Pancreas (tissue), 10 donors: ENCODE measurements around the gene KLHL30. TPM values are rescaled to one million over a fixed set of nuclear protein-coding genes. Genes with fewer than 3 reads are reported as not detected.

Experiments used
- ATAC-seq, 4 donors: fragments of 200-7000 bp; cut with Tn5 transposase; one replicate each; pipeline versions ENCODE4 v1.8.0 to v1.9.1; 2020; ENCODE audit warnings: mild to moderate bottlenecking in 4 of 4, moderate library complexity in 4 of 4
- DNase-seq, 6 donors: peaks; one replicate each; pipeline ENCODE4 v3.0.0-alpha.2; 2020
- FAIRE-seq: peaks from 2 replicates; lab custom pipeline; 2012; peaks lifted over from hg19 to GRCh38; lab: Jason Lieb, UNC
- H3K27ac ChIP-seq, 4 donors: fragments of 200-600 bp; sonication (generic); 1 replicate in 3 of 4; 2 replicates in 1 of 4; pipeline versions ENCODE4 v1.5.0 to v1.8.0; 2020
- H3K27me3 ChIP-seq, 4 donors: fragments of 200-600 bp; one replicate each; pipeline ENCODE4 v1.8.0; 2021
- H3K36me3 ChIP-seq, 3 donors: fragments of 200-600 bp; sonication (generic) in 1 of 3; one replicate each; pipeline versions ENCODE4 v1.5.0 to v1.8.0; 2020 to 2021
- H3K4me1 ChIP-seq, 3 donors: fragments of 200-600 bp; one replicate each; pipeline ENCODE4 v1.8.0; 2021
- H3K4me3 ChIP-seq, 4 donors: fragments of 200-600 bp; sonication (generic) in 2 of 4; one replicate each; pipeline versions ENCODE4 v1.5.0 to v1.8.0; 2020 to 2021
- H3K9me3 ChIP-seq, 4 donors: fragments of 200-600 bp; one replicate each; pipeline ENCODE4 v1.8.0; 2021
- CTCF ChIP-seq, 4 donors: fragments of 200-600 bp; sonication (generic) in 3 of 4; IDR thresholded peaks; one replicate each; pipeline versions ENCODE4 v1.5.0 to v1.8.0; 2021; ENCODE audit warnings: antibody characterized with exemption in 4 of 4
- WGBS, 2 donors: extraction: QIAGEN DNeasy Blood & Tissue Kit; methylation state at CpG; one replicate each; pipeline ENCODE4 v1.1.7; 2013; 5-methylcytosine and 5-hydroxymethylcytosine counted together
- intact Hi-C, 3 donors: fragments of 100-400 bp; cut with DNase I; formaldehyde crosslinking; loops; one replicate each; pipeline versions ENCODE4 v1.11.1 to v1.14.2; 2022
- polyA plus RNA-seq, 2 donors: library from polyadenylated mRNA; stranded (reverse); fragments of 200-250 nt; gene quantifications; one replicate each; pipeline ENCODE4 v1.2.3, GENCODE V29; 2013
- total RNA-seq, 6 donors: library from RNA; stranded (reverse); fragmentation: NEBNext Ultra II Directional in 4 of 6; extraction: Animal tissue kit (Norgen Biotek cat#: 25700) in 4 of 6; gene quantifications; one replicate each; pipeline versions ENCODE4 v1.2.1 to v1.2.4, GENCODE V29; 2021 to 2023
- donor health status: healthy with polysubstance abuse.
- donor health status: DM: no; HTN: no; CAD: no; lungs with moderate emphysema.
- donor health status: DM: no; HTN: no; CAD: no.
- donor health status: control.
- donor health status: control.
- donor health status: Bipolar disorder and iron deficiency.
- donor health status: DM: yes; HTN: yes; CAD: no.
- donor health status: DM: no; HTN: no; CAD: no.
- donor health status: DM: no; HTN: no; CAD: no.
- donor health status: DM: yes; HTN: yes; CAD: no.

Gene KLHL30
- total and polyA plus RNA-seq, 8 donors: 0.03 to 0.14 (median 0.11) TPM; not detected in 2

- intact Hi-C loops: no loop called here
- Histone ChIP-seq H3K27ac (no peak overlapping the region), H3K4me1 (peaks cover 0 to 7% (median 6%) of the 10 kb centered on the region in 3 donors), H3K4me3 (no peak overlapping the region), H3K9me3 (no peaks in the 10 kb centered on the region), H3K27me3 (no peaks in the 10 kb centered on the region), H3K36me3 (no peaks in the 10 kb centered on the region)
- FAIRE-seq (no peak), ATAC-seq (no peak), DNase-seq (peak in 1 of 6 donors; percentile 31)
- no peak for TF ChIP-seq CTCF (IDR thresholded peaks at IDR 0.05)
- 80 to 82% methylated on average over 11 of the region's 11 CpGs for WGBS, 2 donors
Observed at GRCh38 chr2:238117199-238118154, 21.0 kb upstream of the KLHL30 start.

DNA sequence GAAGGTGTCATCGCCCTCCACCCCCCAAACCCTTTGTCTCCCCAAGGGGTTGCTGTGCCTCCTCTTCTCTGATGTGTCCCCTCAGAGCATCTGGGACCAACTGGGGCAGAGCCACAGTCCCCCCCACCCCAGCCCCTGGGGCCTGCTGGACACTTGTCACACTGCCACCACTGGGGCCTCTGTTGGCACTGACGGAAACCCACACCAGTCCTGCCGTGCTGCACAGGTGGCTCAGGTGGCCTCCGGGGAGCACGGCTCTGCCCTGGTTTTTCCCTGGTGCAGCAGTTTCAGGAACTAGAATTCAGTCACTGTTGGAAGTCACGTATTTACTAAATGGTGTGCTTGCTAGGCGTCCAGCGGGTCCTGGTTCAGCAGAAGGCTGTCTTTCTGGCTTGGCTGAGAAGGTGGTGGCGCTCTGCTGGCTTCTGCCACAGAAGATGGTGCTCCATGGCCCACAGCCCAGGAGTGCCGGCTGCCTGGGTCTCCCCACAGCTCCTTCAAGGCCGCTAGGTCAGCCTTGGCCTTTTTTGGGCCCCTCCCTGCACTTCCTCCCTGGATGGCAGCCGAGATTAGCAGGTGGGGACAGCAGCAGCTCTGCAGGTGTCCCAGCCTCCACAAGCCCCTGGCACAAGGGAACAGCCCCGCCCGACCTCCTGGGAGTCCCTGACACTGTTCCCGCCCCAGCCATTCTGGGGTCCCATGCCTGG is 18.6 kb upstream of the KLHL30 start:
- DNase-seq: peak in 2 of 6 donors; percentile 40 to 55
- no peak overlapping the region for H3K27ac ChIP-seq
- no peak overlapping the region for H3K4me3 ChIP-seq
- no peaks in the 10 kb centered on the region for H3K9me3 ChIP-seq
- H3K4me1 ChIP-seq: peaks cover 0 to 6% (median 3%) of the 10 kb centered on the region in 3 donors
- H3K36me3 ChIP-seq: no peaks in the 10 kb centered on the region
- FAIRE-seq: no peak
- no peak for TF ChIP-seq CTCF (IDR thresholded peaks at IDR 0.05)
- 54 to 64% methylated on average over 15 of the region's 15 CpGs for WGBS, 2 donors
- no peaks in the 10 kb centered on the region for H3K27me3 ChIP-seq
- intact Hi-C loops: no loop called here
- peak in 3 of 4 donors; percentile 19 to 26 (median 25) for ATAC-seq

DNA sequence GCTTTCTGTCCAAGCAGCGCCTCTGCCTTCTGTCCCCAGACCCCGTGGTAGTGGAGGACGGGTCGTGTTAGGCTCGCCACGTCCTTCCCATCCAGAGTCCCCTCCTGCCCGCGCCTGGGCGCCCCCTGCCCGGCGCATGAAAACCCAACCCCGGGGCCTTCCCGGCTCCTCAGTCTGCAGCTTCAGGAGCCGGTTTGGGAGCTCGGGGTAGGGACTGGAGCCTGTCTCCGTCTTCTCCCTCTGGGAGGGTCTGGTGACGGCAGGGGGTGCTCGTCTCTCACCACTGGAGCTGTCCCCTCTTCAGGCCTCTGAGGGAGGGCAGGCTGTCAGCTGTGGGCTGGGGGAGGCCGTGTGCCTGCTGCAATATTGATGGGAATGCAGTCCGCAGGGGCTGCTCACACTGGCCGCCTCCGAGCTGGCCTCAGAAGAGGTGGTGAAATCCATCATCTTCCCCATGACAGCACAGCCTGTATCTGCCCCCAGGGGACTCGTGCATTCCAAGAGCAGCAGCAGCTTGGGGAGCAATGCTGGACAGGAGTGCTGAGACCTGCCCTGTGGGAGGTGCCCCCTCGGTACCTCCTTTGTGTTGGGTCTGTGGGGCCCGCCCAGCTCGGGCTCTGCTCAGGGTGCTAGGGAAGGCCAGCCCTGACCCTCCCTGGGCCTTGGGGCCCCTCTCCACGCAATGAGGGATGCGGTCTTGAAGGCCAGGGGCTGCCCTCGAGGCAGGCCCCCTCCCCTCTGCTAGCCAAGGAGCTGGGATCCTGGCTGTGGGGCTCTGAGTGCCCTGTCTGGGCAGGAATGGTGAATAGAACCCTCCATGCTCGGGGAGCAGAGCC is 17.8 kb upstream of the KLHL30 start:
- DNase-seq: peak in 2 of 6 donors; percentile 36 to 54
- no peak for FAIRE-seq

More for the DNA sequence above, 17.8 kb upstream of the KLHL30 start:
- peak in 2 of 4 donors; percentile 41 to 53 for ATAC-seq
- H3K4me3 ChIP-seq: no peak overlapping the region
- peaks cover 0 to 2% (median 0%) of the 10 kb centered on the region in 3 donors for H3K4me1 ChIP-seq
- no peak for TF ChIP-seq CTCF (IDR thresholded peaks at IDR 0.05)
- no peaks in the 10 kb centered on the region for H3K36me3 ChIP-seq
- no peaks in the 10 kb centered on the region for H3K27me3 ChIP-seq
- WGBS, 2 donors: 69 to 75% methylated on average over 28 to 30 of the region's 30 CpGs
- H3K27ac ChIP-seq: no peak overlapping the region
- H3K9me3 ChIP-seq: no peaks in the 10 kb centered on the region
- intact Hi-C loops: no loop called here
